ENCODE measurements around the gene GNAT1.
"Not testable (repeated sequence)": the region's sequence is repeated elsewhere in the genome, so short reads cannot be mapped to it uniquely, and the experiment has no call there.

The GNAT1 gene

GRCh38 chr3:50243543-50243895, 52.1 kb downstream of the GNAT1 start:
- DNase-seq: no peak

DNA sequence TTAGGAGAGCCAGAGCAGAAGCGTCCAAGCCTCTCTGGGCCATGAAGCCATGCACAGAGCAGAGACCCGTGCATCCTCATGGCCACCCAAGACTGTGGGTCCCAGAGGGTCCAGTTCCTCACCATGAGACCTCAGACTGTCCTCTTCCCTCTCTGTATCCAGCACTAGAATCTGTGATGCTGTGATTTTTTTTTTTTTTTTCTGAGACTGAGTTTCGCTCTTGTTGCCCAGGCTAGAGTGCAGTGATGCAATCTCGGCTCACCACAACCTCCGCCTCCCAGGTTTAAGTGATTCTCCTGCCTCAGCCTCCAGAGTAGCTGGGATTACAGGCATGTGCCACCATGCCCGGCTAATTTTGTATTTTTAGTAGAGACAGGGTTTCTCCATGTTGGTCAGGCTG, 53.4 kb downstream of the GNAT1 start:
- not testable (repeated sequence) for DNase-seq

GRCh38 chr3:50245251-50245745, 53.9 kb downstream of the GNAT1 start:
- DNase-seq: no peak

DNA sequence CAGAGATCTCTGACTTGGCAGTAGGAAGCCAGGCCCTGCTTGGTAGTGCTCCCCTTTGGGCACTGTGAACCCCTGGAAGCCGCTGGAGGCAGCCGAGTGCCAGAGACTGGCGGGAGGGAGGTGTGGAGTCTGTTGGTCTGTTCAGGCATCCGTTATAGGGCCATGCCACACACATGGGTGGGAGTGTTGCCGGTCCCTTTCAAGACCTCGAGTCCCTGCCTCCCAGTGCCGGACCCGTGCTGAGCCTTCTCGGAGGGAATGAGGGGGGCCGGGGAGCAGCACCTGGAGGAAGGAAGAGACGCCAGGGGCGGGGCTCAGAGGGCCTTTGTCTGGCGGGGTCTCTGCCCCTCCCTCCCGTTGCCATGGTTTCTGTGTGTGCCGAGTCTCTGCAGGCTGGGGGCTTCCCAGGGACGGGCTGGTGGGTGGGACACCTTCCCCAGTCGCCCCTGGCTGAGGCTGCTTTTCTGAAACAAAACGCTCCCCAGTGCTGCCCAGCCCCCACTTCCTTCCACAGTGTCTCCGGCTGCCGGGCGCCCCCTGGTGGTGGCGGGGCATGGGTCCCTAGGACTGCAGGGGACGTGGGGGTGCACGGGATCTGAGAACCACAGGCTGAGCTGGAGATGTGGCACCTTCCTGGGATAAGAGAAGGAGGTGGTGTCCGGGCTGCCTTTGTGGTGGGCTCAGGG, 54.6 kb downstream of the GNAT1 start:
- DNase-seq: peak; percentile 92

DNA sequence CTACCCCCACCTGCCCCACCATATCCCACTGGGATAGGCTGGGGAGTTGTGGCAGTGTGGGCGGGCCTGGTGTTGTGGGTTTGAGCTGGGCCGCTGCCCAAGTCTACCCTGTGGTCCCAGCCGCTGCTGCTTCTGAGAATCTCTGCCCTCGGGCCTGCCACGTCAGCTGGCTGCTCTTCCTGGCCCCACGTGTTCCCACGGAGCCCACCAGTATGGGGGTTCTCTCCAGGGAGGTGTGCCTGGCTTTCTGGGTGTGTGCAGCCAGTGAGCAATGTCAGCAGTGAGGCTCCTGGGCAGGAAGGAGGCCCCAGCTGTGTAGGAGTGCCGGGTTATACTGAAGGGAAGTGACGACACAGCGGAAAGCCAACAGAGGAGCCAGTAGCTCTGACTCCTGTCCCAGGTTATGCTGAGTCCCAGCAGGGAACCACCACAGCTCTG, 55.1 kb downstream of the GNAT1 start:
- peak; percentile 95 for DNase-seq

All from fibroblast of upper back skin (primary cell).